Liver (tissue), 3 donors: Measurements from ENCODE around the gene EEFSEC.

Experiments used
- FOXA2 ChIP-seq: IDR thresholded peaks from 2 replicates; pipeline ENCODE4 v1.6.1; 2016; ENCODE audit warnings: antibody characterized with exemption
- GABPA ChIP-seq, 2 donors: IDR thresholded peaks in 1 of 2; conservative IDR thresholded peaks in 1 of 2; 2 replicates each; pipeline ENCODE4 v1.6.1; 2016; ENCODE audit warnings: antibody characterized with exemption in 2 of 2, mild to moderate bottlenecking in 1 of 2, moderate library complexity in 1 of 2
- JUND ChIP-seq, 2 donors: IDR thresholded peaks; 2 replicates each; pipeline ENCODE4 v1.6.1; 2016; ENCODE audit warnings: antibody characterized with exemption in 2 of 2
- RXRA ChIP-seq, 2 donors: IDR thresholded peaks; 2 replicates each; pipeline ENCODE4 v1.6.1; 2017 to 2018; ENCODE audit warnings: antibody characterized with exemption in 2 of 2, mild to moderate bottlenecking in 1 of 2
- SP1 ChIP-seq: IDR thresholded peaks from 2 replicates; pipeline ENCODE4 v1.6.1; 2018; ENCODE audit warnings: antibody characterized with exemption, mild to moderate bottlenecking
- TAF1 ChIP-seq: conservative IDR thresholded peaks from 2 replicates; pipeline ENCODE4 v1.6.1; 2016; ENCODE audit warnings: antibody characterized with exemption, mild to moderate bottlenecking
- TF ChIP-seq, protein P1 (sequence below): fragments of 150-350 bp; IDR thresholded peaks from 2 replicates; pipeline ENCODE4 v1.5.1; 2017; ENCODE audit warnings: improper control_type of control experiment, low read depth, low read length; ENCODE audit not compliant: missing input control
- TF ChIP-seq, protein P2 (sequence below): IDR thresholded peaks from 2 replicates; pipeline ENCODE4 v1.6.1; 2016; ENCODE audit warnings: antibody characterized with exemption, mild to moderate bottlenecking
- TF ChIP-seq, protein P3 (sequence below): IDR thresholded peaks from 2 replicates; pipeline ENCODE4 v1.6.1; 2016; ENCODE audit warnings: antibody characterized with exemption
- TF ChIP-seq, protein P4 (sequence below): IDR thresholded peaks from 2 replicates; pipeline ENCODE4 v1.6.1; 2016; ENCODE audit warnings: antibody characterized with exemption
- donor health status: healthy.
- donor health status: healthy.

DNA sequence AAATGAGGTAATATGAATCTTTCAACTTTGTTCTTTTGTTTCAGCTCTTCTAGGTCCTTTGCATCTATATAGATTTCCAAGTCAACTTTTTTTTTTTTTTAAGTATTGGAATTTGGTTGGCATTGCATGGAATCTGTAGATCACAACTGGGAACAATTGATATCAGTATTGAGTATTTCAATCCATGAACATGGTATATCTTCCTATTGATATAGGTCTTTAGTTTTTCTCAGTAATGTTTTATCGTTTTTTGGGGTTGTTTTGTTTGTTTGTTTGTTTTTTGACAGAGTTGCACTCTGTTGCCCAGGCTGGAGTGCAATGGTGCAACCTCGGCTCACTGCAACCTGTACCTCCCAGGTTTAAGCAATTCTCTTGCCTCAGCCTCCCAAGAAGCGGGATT, 137.2 kb downstream of the EEFSEC start:
- TF ChIP-seq, protein P1, sequence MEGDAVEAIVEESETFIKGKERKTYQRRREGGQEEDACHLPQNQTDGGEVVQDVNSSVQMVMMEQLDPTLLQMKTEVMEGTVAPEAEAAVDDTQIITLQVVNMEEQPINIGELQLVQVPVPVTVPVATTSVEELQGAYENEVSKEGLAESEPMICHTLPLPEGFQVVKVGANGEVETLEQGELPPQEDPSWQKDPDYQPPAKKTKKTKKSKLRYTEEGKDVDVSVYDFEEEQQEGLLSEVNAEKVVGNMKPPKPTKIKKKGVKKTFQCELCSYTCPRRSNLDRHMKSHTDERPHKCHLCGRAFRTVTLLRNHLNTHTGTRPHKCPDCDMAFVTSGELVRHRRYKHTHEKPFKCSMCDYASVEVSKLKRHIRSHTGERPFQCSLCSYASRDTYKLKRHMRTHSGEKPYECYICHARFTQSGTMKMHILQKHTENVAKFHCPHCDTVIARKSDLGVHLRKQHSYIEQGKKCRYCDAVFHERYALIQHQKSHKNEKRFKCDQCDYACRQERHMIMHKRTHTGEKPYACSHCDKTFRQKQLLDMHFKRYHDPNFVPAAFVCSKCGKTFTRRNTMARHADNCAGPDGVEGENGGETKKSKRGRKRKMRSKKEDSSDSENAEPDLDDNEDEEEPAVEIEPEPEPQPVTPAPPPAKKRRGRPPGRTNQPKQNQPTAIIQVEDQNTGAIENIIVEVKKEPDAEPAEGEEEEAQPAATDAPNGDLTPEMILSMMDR = no peak
- TF ChIP-seq, protein P2, sequence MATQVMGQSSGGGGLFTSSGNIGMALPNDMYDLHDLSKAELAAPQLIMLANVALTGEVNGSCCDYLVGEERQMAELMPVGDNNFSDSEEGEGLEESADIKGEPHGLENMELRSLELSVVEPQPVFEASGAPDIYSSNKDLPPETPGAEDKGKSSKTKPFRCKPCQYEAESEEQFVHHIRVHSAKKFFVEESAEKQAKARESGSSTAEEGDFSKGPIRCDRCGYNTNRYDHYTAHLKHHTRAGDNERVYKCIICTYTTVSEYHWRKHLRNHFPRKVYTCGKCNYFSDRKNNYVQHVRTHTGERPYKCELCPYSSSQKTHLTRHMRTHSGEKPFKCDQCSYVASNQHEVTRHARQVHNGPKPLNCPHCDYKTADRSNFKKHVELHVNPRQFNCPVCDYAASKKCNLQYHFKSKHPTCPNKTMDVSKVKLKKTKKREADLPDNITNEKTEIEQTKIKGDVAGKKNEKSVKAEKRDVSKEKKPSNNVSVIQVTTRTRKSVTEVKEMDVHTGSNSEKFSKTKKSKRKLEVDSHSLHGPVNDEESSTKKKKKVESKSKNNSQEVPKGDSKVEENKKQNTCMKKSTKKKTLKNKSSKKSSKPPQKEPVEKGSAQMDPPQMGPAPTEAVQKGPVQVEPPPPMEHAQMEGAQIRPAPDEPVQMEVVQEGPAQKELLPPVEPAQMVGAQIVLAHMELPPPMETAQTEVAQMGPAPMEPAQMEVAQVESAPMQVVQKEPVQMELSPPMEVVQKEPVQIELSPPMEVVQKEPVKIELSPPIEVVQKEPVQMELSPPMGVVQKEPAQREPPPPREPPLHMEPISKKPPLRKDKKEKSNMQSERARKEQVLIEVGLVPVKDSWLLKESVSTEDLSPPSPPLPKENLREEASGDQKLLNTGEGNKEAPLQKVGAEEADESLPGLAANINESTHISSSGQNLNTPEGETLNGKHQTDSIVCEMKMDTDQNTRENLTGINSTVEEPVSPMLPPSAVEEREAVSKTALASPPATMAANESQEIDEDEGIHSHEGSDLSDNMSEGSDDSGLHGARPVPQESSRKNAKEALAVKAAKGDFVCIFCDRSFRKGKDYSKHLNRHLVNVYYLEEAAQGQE = no peak
- TF ChIP-seq SP1 (no peak), GABPA (IDR thresholded peaks at IDR 0.05 in 1 of 2, conservative IDR thresholded peaks at IDR 0.05 in 1 of 2) (no peak), RXRA (IDR thresholded peaks at IDR 0.05) (no peak), TAF1 (no peak), JUND (IDR thresholded peaks at IDR 0.05) (no peak), FOXA2 (no peak)
- TF ChIP-seq, protein P3, sequence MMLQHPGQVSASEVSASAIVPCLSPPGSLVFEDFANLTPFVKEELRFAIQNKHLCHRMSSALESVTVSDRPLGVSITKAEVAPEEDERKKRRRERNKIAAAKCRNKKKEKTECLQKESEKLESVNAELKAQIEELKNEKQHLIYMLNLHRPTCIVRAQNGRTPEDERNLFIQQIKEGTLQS = no peak
- TF ChIP-seq, protein P4, sequence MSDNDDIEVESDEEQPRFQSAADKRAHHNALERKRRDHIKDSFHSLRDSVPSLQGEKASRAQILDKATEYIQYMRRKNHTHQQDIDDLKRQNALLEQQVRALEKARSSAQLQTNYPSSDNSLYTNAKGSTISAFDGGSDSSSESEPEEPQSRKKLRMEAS = no peak
